Measurements from ENCODE around the gene PDXP.
"Not testable (repeated sequence)": the region's sequence is repeated elsewhere in the genome, so short reads cannot be mapped to it uniquely, and the experiment has no call there.

DNA sequence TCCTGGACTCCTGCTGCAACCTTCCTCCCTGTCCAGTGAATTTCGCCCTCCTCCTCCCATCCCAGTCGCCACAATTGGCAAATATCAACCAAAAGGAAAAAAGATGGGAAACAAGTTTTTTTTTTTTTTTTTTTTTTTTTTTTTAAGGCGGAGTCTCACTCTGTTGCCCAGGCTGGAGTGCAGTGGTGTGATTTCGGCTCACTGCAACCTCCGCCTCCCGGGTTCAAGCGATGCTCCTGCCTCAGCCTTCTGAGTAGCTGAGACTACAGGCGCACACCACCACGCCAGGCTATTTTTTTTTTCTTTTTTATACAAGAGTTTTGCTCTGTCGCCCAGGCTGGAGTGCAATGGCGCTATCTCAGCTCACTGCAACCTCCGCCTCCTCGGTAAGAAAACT lies 37.7 kb downstream of the PDXP start:
- TF ChIP-seq, protein P1, sequence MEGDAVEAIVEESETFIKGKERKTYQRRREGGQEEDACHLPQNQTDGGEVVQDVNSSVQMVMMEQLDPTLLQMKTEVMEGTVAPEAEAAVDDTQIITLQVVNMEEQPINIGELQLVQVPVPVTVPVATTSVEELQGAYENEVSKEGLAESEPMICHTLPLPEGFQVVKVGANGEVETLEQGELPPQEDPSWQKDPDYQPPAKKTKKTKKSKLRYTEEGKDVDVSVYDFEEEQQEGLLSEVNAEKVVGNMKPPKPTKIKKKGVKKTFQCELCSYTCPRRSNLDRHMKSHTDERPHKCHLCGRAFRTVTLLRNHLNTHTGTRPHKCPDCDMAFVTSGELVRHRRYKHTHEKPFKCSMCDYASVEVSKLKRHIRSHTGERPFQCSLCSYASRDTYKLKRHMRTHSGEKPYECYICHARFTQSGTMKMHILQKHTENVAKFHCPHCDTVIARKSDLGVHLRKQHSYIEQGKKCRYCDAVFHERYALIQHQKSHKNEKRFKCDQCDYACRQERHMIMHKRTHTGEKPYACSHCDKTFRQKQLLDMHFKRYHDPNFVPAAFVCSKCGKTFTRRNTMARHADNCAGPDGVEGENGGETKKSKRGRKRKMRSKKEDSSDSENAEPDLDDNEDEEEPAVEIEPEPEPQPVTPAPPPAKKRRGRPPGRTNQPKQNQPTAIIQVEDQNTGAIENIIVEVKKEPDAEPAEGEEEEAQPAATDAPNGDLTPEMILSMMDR (IDR thresholded peaks at IDR 0.05; ENCODE audit: low read depth, low read length, poor library complexity, severe bottlenecking) = not testable (repeated sequence)
- not testable (repeated sequence) for TF ChIP-seq EZH2phosphoT487 (IDR thresholded peaks at IDR 0.05; ENCODE audit: borderline replicate concordance, low read length)

All from DOHH2 (cell line).